Activated CD4-positive, alpha-beta T cell treated with anti-CD3 and anti-CD28 coated beads, Interleukin-2, amount 50 U/mL, for 4 hours (primary cell): ENCODE data around the gene NCAPD3.
"Not testable (repeated sequence)": the region's sequence is repeated elsewhere in the genome, so short reads cannot be mapped to it uniquely, and the experiment has no call there.

Experiments
- DNase-seq, 2 experiments: peaks; one replicate each; pipeline ENCODE4 v3.0.0-alpha.2; 2020

Gene NCAPD3

GRCh38 chr11:134126217-134126822 lies 97.4 kb downstream of the NCAPD3 start:
- no peak for DNase-seq

GRCh38 chr11:134125507-134125906 lies 98.3 kb downstream of the NCAPD3 start:
- no peak for DNase-seq

GRCh38 chr11:134124660-134125451 lies 98.9 kb downstream of the NCAPD3 start:
- no peak for DNase-seq

DNA sequence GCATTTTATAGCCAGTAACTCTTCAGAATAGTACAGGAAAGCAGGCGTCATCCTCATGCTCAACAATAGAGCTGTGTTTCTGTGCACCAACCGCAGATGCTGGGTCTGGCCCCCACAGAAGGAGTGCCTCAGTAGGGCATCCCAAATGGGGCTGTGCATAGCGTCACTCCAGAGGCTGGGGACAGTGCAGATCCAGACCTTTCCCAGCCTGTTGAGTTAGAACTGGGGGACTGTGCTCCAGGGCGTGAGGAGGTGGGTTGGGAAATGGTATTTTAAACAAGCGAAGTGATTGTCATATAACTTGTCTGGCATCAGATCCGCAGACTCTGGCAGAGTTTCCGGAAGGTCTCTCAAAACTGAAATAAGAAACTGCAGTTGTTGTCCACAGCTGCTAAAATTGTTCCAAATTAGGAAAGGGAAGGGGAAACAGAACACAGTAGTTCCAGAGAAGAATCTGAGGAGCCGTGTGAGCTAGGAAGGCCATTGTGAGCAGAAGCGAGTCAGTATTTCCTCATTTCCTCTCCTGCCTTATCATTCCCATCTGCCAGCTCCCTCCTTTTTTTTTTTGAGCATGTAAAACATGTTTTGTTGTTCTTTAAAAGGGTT lies 102.7 kb downstream of the NCAPD3 start:
- no peak for DNase-seq

DNA sequence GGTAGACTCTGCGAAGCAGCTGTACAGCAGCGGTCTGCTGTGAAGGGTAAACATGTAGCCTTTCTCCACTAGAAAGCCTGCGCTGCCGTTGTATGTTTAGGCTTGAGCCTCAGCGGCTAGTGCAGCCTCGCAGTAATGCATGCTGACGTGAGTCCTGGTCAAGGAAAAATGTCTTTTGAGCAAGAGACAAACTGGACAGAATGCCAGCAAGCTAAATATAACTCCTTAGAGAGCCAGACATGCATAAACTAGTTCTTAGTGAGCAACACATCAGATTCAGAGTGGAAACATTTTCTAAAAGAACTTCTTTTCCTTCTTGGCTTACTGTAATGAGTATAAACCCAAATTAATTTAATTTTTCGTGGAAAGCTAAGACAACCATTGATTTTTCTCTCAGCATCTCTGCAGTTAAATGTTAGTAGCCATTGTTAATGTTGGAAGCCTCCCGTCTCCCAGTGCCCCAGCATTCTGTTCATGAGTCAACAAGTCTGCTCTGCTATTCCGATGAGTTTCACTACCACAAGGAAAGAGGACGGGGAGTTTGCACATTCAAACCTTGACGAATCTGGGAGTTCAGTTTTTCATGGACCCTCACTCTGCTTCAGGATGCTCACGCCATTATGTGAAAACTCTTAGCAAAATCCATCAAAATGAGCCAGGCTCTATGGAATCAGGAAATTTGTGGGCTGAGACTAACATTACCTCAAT lies 103.5 kb downstream of the NCAPD3 start:
- no peak for DNase-seq

DNA sequence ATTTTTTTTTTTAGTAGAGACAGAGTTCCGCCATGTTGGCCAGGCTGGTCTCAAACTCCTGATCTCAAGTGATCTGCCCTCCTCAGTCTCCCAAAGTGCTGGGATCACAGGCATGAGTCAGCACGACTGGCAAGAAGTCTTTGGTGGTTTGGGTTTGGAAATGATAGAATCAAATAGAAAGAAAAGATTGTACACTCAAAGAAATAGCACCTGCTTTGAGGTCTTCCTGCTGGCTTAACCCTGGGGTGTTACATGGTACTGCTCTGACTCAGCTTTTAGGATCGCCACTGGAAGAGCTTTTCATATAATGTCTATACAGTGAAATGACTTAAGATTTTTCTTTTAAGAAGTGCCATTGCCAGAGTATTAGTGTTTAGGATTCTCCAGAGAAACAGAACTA lies 104.7 kb downstream of the NCAPD3 start:
- DNase-seq, result no peak

DNA sequence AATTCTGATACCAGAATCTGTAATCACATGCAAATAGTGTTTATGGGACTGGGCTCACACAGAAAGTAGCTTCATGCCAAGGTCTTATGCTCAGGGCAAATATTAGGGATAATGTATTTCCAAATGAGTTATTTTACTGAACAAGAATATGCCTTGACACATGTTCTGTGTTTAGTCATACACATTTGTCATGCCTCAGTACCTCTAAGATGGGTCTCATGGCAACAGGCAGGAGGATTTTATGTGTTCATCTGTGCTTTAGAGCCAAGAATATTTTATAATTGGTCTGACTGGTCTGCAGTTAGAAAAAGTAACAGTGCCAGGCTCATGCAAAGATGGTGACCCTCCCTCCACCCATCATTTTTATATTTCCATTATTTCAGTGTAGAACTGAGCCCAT lies 105.8 kb downstream of the NCAPD3 start:
- DNase-seq, result no peak

DNA sequence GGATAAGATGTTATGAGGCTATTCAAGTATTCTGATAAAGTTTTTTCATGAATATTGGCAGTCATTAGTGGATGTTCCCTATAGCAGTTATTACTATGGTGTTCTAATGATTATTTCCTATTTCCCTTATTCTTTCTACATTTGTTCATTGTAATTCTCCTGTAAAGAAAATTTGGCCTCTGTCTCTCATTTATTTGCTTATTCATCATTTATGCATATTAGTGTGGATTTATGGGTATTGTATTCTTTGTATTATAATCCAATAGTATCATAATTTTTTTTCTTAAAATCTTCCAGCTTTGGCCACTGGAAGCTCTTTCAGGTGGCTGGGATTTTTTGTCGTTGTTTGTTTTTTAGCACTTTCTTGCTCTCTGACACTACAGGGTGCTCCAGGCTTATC lies 107.6 kb downstream of the NCAPD3 start:
- DNase-seq, result no peak

GRCh38 chr11:134113787-134114186 lies 110.0 kb downstream of the NCAPD3 start:
- not testable (repeated sequence) for DNase-seq

DNA sequence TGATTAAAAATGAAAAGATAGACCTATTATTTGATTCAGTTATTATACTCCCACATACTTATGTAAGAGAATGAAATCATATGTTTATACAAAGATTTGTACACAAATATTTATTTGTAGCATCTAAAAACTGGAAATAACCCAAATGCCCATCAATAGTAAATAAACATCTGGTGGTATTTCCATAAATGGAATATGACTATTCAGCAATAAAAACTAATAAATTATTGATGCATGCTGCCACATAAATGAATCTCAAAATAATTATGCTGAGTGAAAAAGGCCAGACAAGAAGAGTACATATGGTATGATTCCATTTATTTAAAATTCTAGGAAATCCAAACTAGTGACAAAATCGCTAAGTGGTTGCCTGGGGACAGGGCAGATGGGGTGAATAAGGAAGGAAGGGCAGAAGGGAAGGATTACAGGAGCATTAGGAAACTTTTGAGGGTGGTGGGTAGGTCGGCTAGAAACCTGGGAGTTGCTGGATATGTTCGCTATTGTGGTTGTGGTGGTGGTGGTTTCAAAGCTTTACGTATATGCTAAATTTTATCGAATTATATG lies 113.4 kb downstream of the NCAPD3 start:
- no peak for DNase-seq
